ENCODE results near the gene SGCA. TPM values are rescaled to one million over a fixed set of nuclear protein-coding genes. Genes with fewer than 3 reads are reported as not detected.

Gene SGCA
- total and polyA plus RNA-seq, 2 donors (not counting 3 experiments of a cell fraction or from before 2014, with no cell fraction given) = not detected

- no peak for FAIRE-seq
- H3K79me2 ChIP-seq (ENCODE audit: control insufficient read depth, insufficient read depth, low read length) = no peaks in the 10 kb centered on the region
- TF ChIP-seq FOS (IDR thresholded peaks at IDR 0.05; ENCODE audit: borderline replicate concordance, insufficient read depth, low read length) = no peak
- H3K9me1 ChIP-seq (replicated peaks; ENCODE audit: control insufficient read depth, extremely low read depth, insufficient read depth, low read length) = no peaks in the 10 kb centered on the region
- H2AFZ ChIP-seq (ENCODE audit: low read depth, low read length) = no peak overlapping the region
- no peaks in the 10 kb centered on the region for H4K20me1 ChIP-seq (replicated peaks; ENCODE audit: control insufficient read depth, extremely low read depth, insufficient read depth, low read length)
- H3K36me3 ChIP-seq (ENCODE audit: control insufficient read depth in 2 of 2, extremely low read depth in 1 of 2, insufficient read depth in 2 of 2, low read length in 2 of 2) = no peaks in the 10 kb centered on the region
- intact Hi-C loops (cut with micrococcal nuclease) = no loop called here
- no peak for DNase-seq (ENCODE audit: low read depth, low spot score)
- no peaks in the 10 kb centered on the region for H3K27me3 ChIP-seq (ENCODE audit: control insufficient read depth in 2 of 2, insufficient read depth in 2 of 2, low read length in 2 of 2)
- no peak overlapping the region for H3K4me2 ChIP-seq (ENCODE audit: insufficient read depth, low read length)
- dilution Hi-C loops (cut with MboI; ENCODE audit: extremely low pct_ligation_motif_present, low sequenced_read_pairs) = no loop called here
- H3K4me3 ChIP-seq (replicated peaks in 1 of 3; ENCODE audit: insufficient read depth in 1 of 3, low read depth in 1 of 3, low read length in 3 of 3) = no peak overlapping the region
- no peak overlapping the region for H3K27ac ChIP-seq (ENCODE audit: insufficient read depth, low read depth, low read length)
- ChIA-PET POLR2A (no interaction called here), CTCF (interaction anchor here (1.0 to 2.8 kb wide), 7 partner anchors 8 to 47 kb away, joined by 3 to 12 read pairs (median 4); no protein-coding TSS in a partner anchor)
- no TSS peak for BruUV-seq (replicated peaks)
- no peak overlapping the region for H3K9ac ChIP-seq (replicated peaks; ENCODE audit: extremely low read depth, insufficient read depth, low read length)
- peaks cover 19% of the 10 kb centered on the region for H3K4me1 ChIP-seq (ENCODE audit: control insufficient read depth, extremely low read depth, insufficient read depth, low read length)
- no peaks in the 10 kb centered on the region for H3K9me3 ChIP-seq (replicated peaks; ENCODE audit: control insufficient read depth, insufficient read depth, low read length)
Observed at GRCh38 chr17:50122945-50123344, 42.9 kb upstream of the SGCA start.

GRCh38 chr17:50123649-50124349 lies 42.0 kb upstream of the SGCA start:
- dilution Hi-C loops (cut with MboI; ENCODE audit: extremely low pct_ligation_motif_present, low sequenced_read_pairs) = no loop called here
- Histone ChIP-seq H4K20me1 (replicated peaks; ENCODE audit: control insufficient read depth, extremely low read depth, insufficient read depth, low read length) (no peaks in the 10 kb centered on the region), H3K9ac (replicated peaks; ENCODE audit: extremely low read depth, insufficient read depth, low read length) (no peak overlapping the region), H3K4me1 (ENCODE audit: control insufficient read depth, extremely low read depth, insufficient read depth, low read length) (peaks cover 26% of the 10 kb centered on the region), H2AFZ (ENCODE audit: low read depth, low read length) (peak overlapping the region; percentile 75), H3K27me3 (ENCODE audit: control insufficient read depth in 2 of 2, insufficient read depth in 2 of 2, low read length in 2 of 2) (no peaks in the 10 kb centered on the region), H3K36me3 (ENCODE audit: control insufficient read depth in 2 of 2, extremely low read depth in 1 of 2, insufficient read depth in 2 of 2, low read length in 2 of 2) (no peaks in the 10 kb centered on the region), H3K27ac (ENCODE audit: insufficient read depth, low read depth, low read length) (no peak overlapping the region), H3K4me3 (replicated peaks in 1 of 3; ENCODE audit: insufficient read depth in 1 of 3, low read depth in 1 of 3, low read length in 3 of 3) (no peak overlapping the region), H3K9me1 (replicated peaks; ENCODE audit: control insufficient read depth, extremely low read depth, insufficient read depth, low read length) (no peaks in the 10 kb centered on the region), H3K9me3 (replicated peaks; ENCODE audit: control insufficient read depth, insufficient read depth, low read length) (no peaks in the 10 kb centered on the region), H3K4me2 (ENCODE audit: insufficient read depth, low read length) (no peak overlapping the region), H3K79me2 (ENCODE audit: control insufficient read depth, insufficient read depth, low read length) (no peaks in the 10 kb centered on the region)
- no peak for TF ChIP-seq MAX (IDR thresholded peaks at IDR 0.05; ENCODE audit: insufficient read depth, insufficient read length)
- TF ChIP-seq FOS (IDR thresholded peaks at IDR 0.05; ENCODE audit: borderline replicate concordance, insufficient read depth, low read length) = no peak
- TF ChIP-seq MYC (IDR thresholded peaks at IDR 0.05; ENCODE audit: low read depth, low read length) = no peak
- TF ChIP-seq JUN (IDR thresholded peaks at IDR 0.05; ENCODE audit: borderline replicate concordance, insufficient read depth, insufficient read length, low read depth) = no peak
- no peak for TF ChIP-seq POLR2A (IDR thresholded peaks at IDR 0.05; ENCODE audit: low read depth, low read length)
- no peak for TF ChIP-seq CTCF (IDR thresholded peaks at IDR 0.05; ENCODE audit: extremely low read depth in 1 of 2, insufficient read depth in 1 of 2, low read depth in 1 of 2, low read length in 2 of 2)
- TF ChIP-seq GATA2 (IDR thresholded peaks at IDR 0.05; ENCODE audit: insufficient read depth, insufficient read length, low read depth, low read length) = no peak
- no peak for TF ChIP-seq EZH2 (IDR thresholded peaks at IDR 0.05; ENCODE audit: borderline replicate concordance, low read depth, low read length, severe bottlenecking)
- TF ChIP-seq POLR2AphosphoS5 (IDR thresholded peaks at IDR 0.05; ENCODE audit: insufficient read depth, low read depth, low read length) = no peak
- no TSS peak for BruUV-seq (replicated peaks)
- FAIRE-seq (peak; percentile 64), DNase-seq (ENCODE audit: low read depth, low spot score) (no peak)
- intact Hi-C loops (cut with micrococcal nuclease) = no loop called here
- ChIA-PET CTCF (interaction anchor here (1.0 to 2.8 kb wide), 7 partner anchors 8 to 46 kb away, joined by 3 to 12 read pairs (median 4); no protein-coding TSS in a partner anchor), POLR2A (interaction anchor here (0.5 kb wide), 1 partner anchor 830 kb away, joined by 9 read pairs; no protein-coding TSS in a partner anchor)

Measured in endothelial cell of umbilical vein (primary cell).